Nucleus accumbens (tissue), 56 donors: ENCODE data around the gene BRF1.

Experiments used
- DNase-seq, 56 donors: peaks; one replicate each; lab custom pipeline; 2025; lab: John Stamatoyannopoulos, UW

BRF1 gene

GRCh38 chr14:105165761-105166485, 134.9 kb downstream of the BRF1 start:
- DNase-seq, result no peak

- no peak for DNase-seq
These were observed 135.6 kb downstream of the BRF1 start for GRCh38 chr14:105165134-105165704.

GRCh38 chr14:105163040-105163742, 137.6 kb downstream of the BRF1 start:
- no peak for DNase-seq

- no peak for DNase-seq
These were observed 138.2 kb downstream of the BRF1 start for GRCh38 chr14:105162669-105162979.

GRCh38 chr14:105161964-105162668, 138.7 kb downstream of the BRF1 start:
- DNase-seq, result peak in 10 of 56 donors; percentile 8 to 47 (median 18)

GRCh38 chr14:105161309-105161708, 139.5 kb downstream of the BRF1 start:
- DNase-seq, result no peak

- no peak for DNase-seq
These were observed 140.0 kb downstream of the BRF1 start for GRCh38 chr14:105160776-105161175.

GRCh38 chr14:105159344-105159743, 141.5 kb downstream of the BRF1 start:
- DNase-seq, result no peak
